HCT116 (cell line): ENCODE results near the gene TWIST2. TPM values are rescaled to one million over a fixed set of nuclear protein-coding genes. Genes with fewer than 3 reads are reported as not detected.

Experiments
- ATAC-seq: fragments of 200-7000 bp; cut with Tn5 transposase; 2 replicates; pipeline ENCODE4 v1.9.1; 2020; ENCODE audit warnings: mild to moderate bottlenecking, moderate library complexity
- BruUV-seq: library from RNA; stranded (reverse); fragments of 400-500 nt; replicated peaks from 2 replicates; lab custom pipeline; 2021; lab: Mats Ljungman, UMichigan
- CTCF ChIA-PET: fragments of 300-600 bp; sonication (Branson Sonifier 250); formaldehyde crosslinking; loops from one replicate; lab custom pipeline; 2021; ENCODE audit warnings: antibody characterized with exemption; lab: Charles Lee
- POLR2A ChIA-PET: fragments of 300-600, 350-600 bp; sonication (Branson Sonifier 250); formaldehyde crosslinking; loops from one replicate; lab custom pipeline; 2021; ENCODE audit warnings: antibody characterized with exemption; lab: Charles Lee
- RAD21 ChIA-PET, 2 experiments: fragments of 300-600 bp; sonication (Branson Sonifier 250); formaldehyde crosslinking; loops; one replicate each; lab custom pipeline; 2023; ENCODE audit warnings: low total read pairs in 2 of 2; ENCODE audit not compliant: uncharacterized antibody in 2 of 2, unreplicated experiment in 2 of 2, low non-redundant PET in 1 of 2; lab: Charles Lee
- DNase-seq: peaks from one replicate; pipeline ENCODE4 v3.0.0-alpha.2; 2010; ENCODE audit warnings: low read depth, low spot score
- H2AFZ ChIP-seq: fragments of 200-600 bp; shearing (Covaris generic), sonication (generic); 2 replicates; pipeline ENCODE4 v1.6.1; 2017; ENCODE audit warnings: low read depth, mixed run types, mixed read lengths, antibody characterized with exemption, low read length; ENCODE audit not compliant: poor library complexity, severe bottlenecking
- H3K27ac ChIP-seq: 2 replicates; pipeline ENCODE4 v1.5.1; 2012; ENCODE audit warnings: low read depth, low read length
- H3K27me3 ChIP-seq: fragments of 200-600 bp; sonication (generic); 2 replicates; pipeline ENCODE4 v1.6.1; 2016; ENCODE audit warnings: mixed run types, low read length, mixed read lengths; ENCODE audit not compliant: insufficient read depth
- H3K36me3 ChIP-seq, 2 experiments: fragments of 200-500 bp in 1 of 2; fragments of 200-600 bp in 1 of 2; sonication (Bioruptor generic) in 1 of 2; sonication (generic) in 1 of 2; 2 replicates each; pipeline versions ENCODE4 v1.5.1 to v1.6.1; 2014 to 2016; ENCODE audit warnings: low read length in 2 of 2, inconsistent platforms in 1 of 2, mixed read lengths in 1 of 2, mixed run types in 1 of 2; ENCODE audit not compliant: insufficient read depth in 2 of 2, control insufficient read depth in 1 of 2
- H3K4me1 ChIP-seq, 2 experiments: fragments of 200-600 bp in 1 of 2; sonication (generic) in 1 of 2; 2 replicates each; pipeline versions ENCODE4 v1.5.1 to v1.6.1; 2012 to 2017; ENCODE audit warnings: low read length in 2 of 2, inconsistent platforms in 1 of 2, mild to moderate bottlenecking in 1 of 2, mixed read lengths in 1 of 2, mixed run types in 1 of 2, moderate library complexity in 1 of 2; ENCODE audit not compliant: insufficient read depth in 2 of 2, control insufficient read depth in 1 of 2
- H3K4me2 ChIP-seq: fragments of 200-600 bp; sonication (generic); 2 replicates; pipeline ENCODE4 v1.6.1; 2017; ENCODE audit warnings: mixed run types, low read length, mixed read lengths
- H3K4me3 ChIP-seq, 2 experiments: fragments of 200-600 bp in 1 of 2; sonication (generic) in 1 of 2; replicated peaks in 1 of 2; 2 replicates each; pipeline ENCODE4 v1.5.1; 2011 to 2016; ENCODE audit warnings: low read length in 2 of 2, control low read depth in 1 of 2, low read depth in 1 of 2, mild to moderate bottlenecking in 1 of 2, mixed read lengths in 1 of 2, mixed run types in 1 of 2
- H3K79me2 ChIP-seq: fragments of 200-600 bp; sonication (generic); 2 replicates; pipeline ENCODE4 v1.6.1; 2017; ENCODE audit warnings: mild to moderate bottlenecking, mixed run types, low read length, moderate library complexity, mixed read lengths; ENCODE audit not compliant: insufficient read depth
- H3K9ac ChIP-seq: fragments of 200-600 bp; sonication (generic); 2 replicates; pipeline ENCODE4 v1.6.1; 2016; ENCODE audit warnings: low read length, mixed read lengths
- H3K9me2 ChIP-seq: fragments of 200-600 bp; sonication (generic), shearing (Covaris generic); 2 replicates; pipeline ENCODE4 v1.6.1; 2017; ENCODE audit warnings: mixed run types, mild to moderate bottlenecking, moderate library complexity; ENCODE audit not compliant: insufficient read depth
- H3K9me3 ChIP-seq, 2 experiments: fragments of 200-500 bp in 1 of 2; fragments of 200-600 bp in 1 of 2; sonication (Bioruptor generic) in 1 of 2; sonication (generic) in 1 of 2; 2 replicates each; pipeline ENCODE4 v1.6.1; 2014 to 2017; ENCODE audit warnings: low read length in 2 of 2, mixed read lengths in 2 of 2, inconsistent platforms in 1 of 2, low read depth in 1 of 2, mild to moderate bottlenecking in 1 of 2, mixed run types in 1 of 2, moderate library complexity in 1 of 2; ENCODE audit not compliant: control insufficient read depth in 1 of 2, insufficient read depth in 1 of 2
- H4K20me1 ChIP-seq: fragments of 200-600 bp; sonication (generic), shearing (Covaris generic); 2 replicates; pipeline ENCODE4 v1.6.1; 2017; ENCODE audit warnings: mixed run types, mild to moderate bottlenecking, moderate library complexity; ENCODE audit not compliant: insufficient read depth
- CEBPB ChIP-seq: IDR thresholded peaks from 2 replicates; pipeline ENCODE4 v1.6.1; 2012; ENCODE audit warnings: low read depth
- EZH2 ChIP-seq: fragments of 200-600 bp; sonication (generic); IDR thresholded peaks from 2 replicates; pipeline ENCODE4 v1.6.1; 2017; ENCODE audit warnings: antibody characterized with exemption, mixed run types
- JUND ChIP-seq: IDR thresholded peaks from 2 replicates; pipeline ENCODE4 v1.6.1; 2012
- POLR2A ChIP-seq: IDR thresholded peaks from 2 replicates; pipeline ENCODE4 v1.7.0; 2011; ENCODE audit warnings: borderline replicate concordance; ENCODE audit not compliant: insufficient read depth, insufficient read length; ENCODE audit errors: extremely low read depth
- RAD21 ChIP-seq: IDR thresholded peaks from 2 replicates; pipeline ENCODE4 v1.6.1; 2012; ENCODE audit warnings: low read depth, mild to moderate bottlenecking
- SIN3A ChIP-seq: IDR thresholded peaks from 2 replicates; pipeline ENCODE4 v1.6.1; 2012; ENCODE audit warnings: low read depth
- SP1 ChIP-seq: IDR thresholded peaks from 2 replicates; pipeline ENCODE4 v1.6.1; 2012; ENCODE audit warnings: low read depth
- SRF ChIP-seq: IDR thresholded peaks from 2 replicates; pipeline ENCODE4 v1.6.1; 2012; ENCODE audit warnings: low read depth
- TCF7L2 ChIP-seq: IDR thresholded peaks from 2 replicates; pipeline ENCODE4 v1.7.0; 2011; ENCODE audit warnings: borderline replicate concordance, inconsistent platforms; ENCODE audit not compliant: insufficient read depth, insufficient read length; ENCODE audit errors: extremely low read depth
- ZFX ChIP-seq: fragments of 450-650 bp; IDR thresholded peaks from 2 replicates; pipeline ENCODE4 v1.6.1; 2017
- ZNF274 ChIP-seq: fragments of 200-500 bp; sonication (Bioruptor generic); IDR thresholded peaks from 2 replicates; pipeline ENCODE4 v1.6.1; 2014; ENCODE audit warnings: mild to moderate bottlenecking, low read depth, low read length, inconsistent platforms
- intact Hi-C: fragments of 100-400 bp; cut with micrococcal nuclease; formaldehyde crosslinking; loops from 2 replicates; pipeline ENCODE4 v1.10.0; 2022
- total RNA-seq: library from RNA; stranded (reverse); gene quantifications from one replicate; pipeline ENCODE4 v1.2.1, GENCODE V29; 2021; ENCODE audit not compliant: unreplicated experiment
- TF ChIP-seq, protein P1 (sequence below): IDR thresholded peaks from 2 replicates; pipeline ENCODE4 v1.6.1; 2012; ENCODE audit warnings: low read depth
- TF ChIP-seq, protein P2 (sequence below): IDR thresholded peaks from 2 replicates; pipeline ENCODE4 v1.6.1; 2012
- TF ChIP-seq, protein P3 (sequence below), 3 experiments: fragments of 200-600 bp in 1 of 3; sonication (generic) in 1 of 3; IDR thresholded peaks in 2 of 3; conservative IDR thresholded peaks in 1 of 3; 2 replicates each; pipeline ENCODE4 v1.5.1; 2012 to 2017; ENCODE audit warnings: low read depth in 2 of 3, low read length in 2 of 3, antibody characterized with exemption in 1 of 3, borderline replicate concordance in 1 of 3, control low read depth in 1 of 3, mild to moderate bottlenecking in 1 of 3, mixed read lengths in 1 of 3, mixed run types in 1 of 3, moderate library complexity in 1 of 3; ENCODE audit not compliant: insufficient read depth in 1 of 3
- TF ChIP-seq, protein P4 (sequence below): IDR thresholded peaks from 2 replicates; pipeline ENCODE4 v1.6.1; 2011; ENCODE audit warnings: mild to moderate bottlenecking, low read length, moderate library complexity; ENCODE audit not compliant: insufficient replicate concordance; ENCODE audit errors: extremely low read depth
- TF ChIP-seq, protein P5 (sequence below): IDR thresholded peaks from 2 replicates; pipeline ENCODE4 v1.6.1; 2012

Gene TWIST2
- total RNA-seq, 1 experiment from 2014 or later = not detected

DNA sequence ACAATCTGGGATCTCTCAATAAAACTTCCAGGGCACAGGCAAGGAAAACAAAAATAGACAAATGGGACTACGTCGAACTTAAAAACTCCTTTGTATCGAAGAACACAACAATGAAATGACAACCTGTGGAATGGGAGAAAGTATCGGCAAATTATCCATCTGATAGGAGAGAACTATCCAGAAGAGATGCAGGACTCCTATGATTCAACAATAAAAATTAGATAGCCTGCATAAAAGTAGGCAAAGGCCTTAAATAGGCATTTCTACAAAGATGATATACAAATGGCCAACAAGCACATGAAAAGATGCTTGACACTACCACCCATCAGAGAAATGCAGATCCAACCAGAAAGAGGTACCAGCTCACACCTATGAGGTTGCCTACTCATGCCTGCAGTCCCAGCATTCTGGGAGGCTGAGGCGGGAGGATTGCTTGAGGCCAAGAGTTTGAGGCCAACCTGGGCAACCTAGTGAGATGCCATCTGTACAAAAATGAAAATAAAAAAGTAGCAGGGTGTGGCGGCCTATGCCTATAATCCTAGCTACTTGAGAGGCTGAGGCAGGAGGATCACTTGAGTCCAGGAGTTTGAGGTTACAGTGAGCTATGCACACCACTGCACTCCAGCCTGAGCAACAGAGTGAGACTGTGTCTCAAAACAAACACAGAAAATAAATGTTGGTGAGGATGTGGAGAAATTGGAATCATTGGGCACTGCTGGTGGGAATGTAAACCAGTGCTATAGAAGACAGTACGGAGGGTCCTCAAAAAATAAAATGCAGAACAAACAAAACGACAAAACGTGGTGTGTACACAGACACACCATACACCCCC lies 21.6 kb downstream of the TWIST2 start:
- BruUV-seq = no TSS peak
- Histone ChIP-seq H3K9me3 (no peaks in the 10 kb centered on the region), H3K4me2 (no peak overlapping the region), H3K27ac (no peak overlapping the region), H3K27me3 (no peaks in the 10 kb centered on the region), H3K36me3 (no peaks in the 10 kb centered on the region), H2AFZ (no peak overlapping the region), H3K9ac (no peak overlapping the region), H3K4me3 (no peak overlapping the region), H4K20me1 (no peaks in the 10 kb centered on the region), H3K9me2 (no peaks in the 10 kb centered on the region), H3K4me1 (peaks cover 8 to 9% of the 10 kb centered on the region in 2 experiments), H3K79me2 (no peaks in the 10 kb centered on the region)
- no peak for TF ChIP-seq SRF
- TF ChIP-seq ZNF274 = no peak
- TF ChIP-seq, protein P1, sequence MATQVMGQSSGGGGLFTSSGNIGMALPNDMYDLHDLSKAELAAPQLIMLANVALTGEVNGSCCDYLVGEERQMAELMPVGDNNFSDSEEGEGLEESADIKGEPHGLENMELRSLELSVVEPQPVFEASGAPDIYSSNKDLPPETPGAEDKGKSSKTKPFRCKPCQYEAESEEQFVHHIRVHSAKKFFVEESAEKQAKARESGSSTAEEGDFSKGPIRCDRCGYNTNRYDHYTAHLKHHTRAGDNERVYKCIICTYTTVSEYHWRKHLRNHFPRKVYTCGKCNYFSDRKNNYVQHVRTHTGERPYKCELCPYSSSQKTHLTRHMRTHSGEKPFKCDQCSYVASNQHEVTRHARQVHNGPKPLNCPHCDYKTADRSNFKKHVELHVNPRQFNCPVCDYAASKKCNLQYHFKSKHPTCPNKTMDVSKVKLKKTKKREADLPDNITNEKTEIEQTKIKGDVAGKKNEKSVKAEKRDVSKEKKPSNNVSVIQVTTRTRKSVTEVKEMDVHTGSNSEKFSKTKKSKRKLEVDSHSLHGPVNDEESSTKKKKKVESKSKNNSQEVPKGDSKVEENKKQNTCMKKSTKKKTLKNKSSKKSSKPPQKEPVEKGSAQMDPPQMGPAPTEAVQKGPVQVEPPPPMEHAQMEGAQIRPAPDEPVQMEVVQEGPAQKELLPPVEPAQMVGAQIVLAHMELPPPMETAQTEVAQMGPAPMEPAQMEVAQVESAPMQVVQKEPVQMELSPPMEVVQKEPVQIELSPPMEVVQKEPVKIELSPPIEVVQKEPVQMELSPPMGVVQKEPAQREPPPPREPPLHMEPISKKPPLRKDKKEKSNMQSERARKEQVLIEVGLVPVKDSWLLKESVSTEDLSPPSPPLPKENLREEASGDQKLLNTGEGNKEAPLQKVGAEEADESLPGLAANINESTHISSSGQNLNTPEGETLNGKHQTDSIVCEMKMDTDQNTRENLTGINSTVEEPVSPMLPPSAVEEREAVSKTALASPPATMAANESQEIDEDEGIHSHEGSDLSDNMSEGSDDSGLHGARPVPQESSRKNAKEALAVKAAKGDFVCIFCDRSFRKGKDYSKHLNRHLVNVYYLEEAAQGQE = no peak
- no peak for TF ChIP-seq RAD21
- no peak for TF ChIP-seq SP1
- no peak for TF ChIP-seq EZH2
- no peak for TF ChIP-seq TCF7L2
- TF ChIP-seq, protein P2, sequence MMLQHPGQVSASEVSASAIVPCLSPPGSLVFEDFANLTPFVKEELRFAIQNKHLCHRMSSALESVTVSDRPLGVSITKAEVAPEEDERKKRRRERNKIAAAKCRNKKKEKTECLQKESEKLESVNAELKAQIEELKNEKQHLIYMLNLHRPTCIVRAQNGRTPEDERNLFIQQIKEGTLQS = no peak
- TF ChIP-seq, protein P3, sequence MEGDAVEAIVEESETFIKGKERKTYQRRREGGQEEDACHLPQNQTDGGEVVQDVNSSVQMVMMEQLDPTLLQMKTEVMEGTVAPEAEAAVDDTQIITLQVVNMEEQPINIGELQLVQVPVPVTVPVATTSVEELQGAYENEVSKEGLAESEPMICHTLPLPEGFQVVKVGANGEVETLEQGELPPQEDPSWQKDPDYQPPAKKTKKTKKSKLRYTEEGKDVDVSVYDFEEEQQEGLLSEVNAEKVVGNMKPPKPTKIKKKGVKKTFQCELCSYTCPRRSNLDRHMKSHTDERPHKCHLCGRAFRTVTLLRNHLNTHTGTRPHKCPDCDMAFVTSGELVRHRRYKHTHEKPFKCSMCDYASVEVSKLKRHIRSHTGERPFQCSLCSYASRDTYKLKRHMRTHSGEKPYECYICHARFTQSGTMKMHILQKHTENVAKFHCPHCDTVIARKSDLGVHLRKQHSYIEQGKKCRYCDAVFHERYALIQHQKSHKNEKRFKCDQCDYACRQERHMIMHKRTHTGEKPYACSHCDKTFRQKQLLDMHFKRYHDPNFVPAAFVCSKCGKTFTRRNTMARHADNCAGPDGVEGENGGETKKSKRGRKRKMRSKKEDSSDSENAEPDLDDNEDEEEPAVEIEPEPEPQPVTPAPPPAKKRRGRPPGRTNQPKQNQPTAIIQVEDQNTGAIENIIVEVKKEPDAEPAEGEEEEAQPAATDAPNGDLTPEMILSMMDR (IDR thresholded peaks at IDR 0.05 in 2 of 3, conservative IDR thresholded peaks at IDR 0.05 in 1 of 3; ENCODE audit: borderline replicate concordance in 1 of 3, insufficient read depth in 1 of 3, low read depth in 2 of 3, low read length in 2 of 3) = no peak
- TF ChIP-seq SIN3A = no peak
- TF ChIP-seq, protein P4, sequence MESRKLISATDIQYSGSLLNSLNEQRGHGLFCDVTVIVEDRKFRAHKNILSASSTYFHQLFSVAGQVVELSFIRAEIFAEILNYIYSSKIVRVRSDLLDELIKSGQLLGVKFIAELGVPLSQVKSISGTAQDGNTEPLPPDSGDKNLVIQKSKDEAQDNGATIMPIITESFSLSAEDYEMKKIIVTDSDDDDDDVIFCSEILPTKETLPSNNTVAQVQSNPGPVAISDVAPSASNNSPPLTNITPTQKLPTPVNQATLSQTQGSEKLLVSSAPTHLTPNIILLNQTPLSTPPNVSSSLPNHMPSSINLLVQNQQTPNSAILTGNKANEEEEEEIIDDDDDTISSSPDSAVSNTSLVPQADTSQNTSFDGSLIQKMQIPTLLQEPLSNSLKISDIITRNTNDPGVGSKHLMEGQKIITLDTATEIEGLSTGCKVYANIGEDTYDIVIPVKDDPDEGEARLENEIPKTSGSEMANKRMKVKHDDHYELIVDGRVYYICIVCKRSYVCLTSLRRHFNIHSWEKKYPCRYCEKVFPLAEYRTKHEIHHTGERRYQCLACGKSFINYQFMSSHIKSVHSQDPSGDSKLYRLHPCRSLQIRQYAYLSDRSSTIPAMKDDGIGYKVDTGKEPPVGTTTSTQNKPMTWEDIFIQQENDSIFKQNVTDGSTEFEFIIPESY = no peak
- no peak for TF ChIP-seq ZFX
- TF ChIP-seq POLR2A = no peak
- no peak for TF ChIP-seq JUND
- no peak for TF ChIP-seq CEBPB
- TF ChIP-seq, protein P5, sequence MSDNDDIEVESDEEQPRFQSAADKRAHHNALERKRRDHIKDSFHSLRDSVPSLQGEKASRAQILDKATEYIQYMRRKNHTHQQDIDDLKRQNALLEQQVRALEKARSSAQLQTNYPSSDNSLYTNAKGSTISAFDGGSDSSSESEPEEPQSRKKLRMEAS = no peak
- ChIA-PET RAD21 (no interaction called here), POLR2A (interaction anchor here (0.7 kb wide), 1 partner anchor 16 kb away, joined by 3 read pairs; no protein-coding TSS in a partner anchor), CTCF (no interaction called here)
- intact Hi-C loops = no loop called here
- peak; percentile 20; the same call in 1 of the 2 replicates for ATAC-seq
- no peak for DNase-seq
